B cell (primary cell): ENCODE data around the gene CECR2. TPM values are rescaled to one million over a fixed set of nuclear protein-coding genes. Genes with fewer than 3 reads are reported as not detected.

Source experiments
- ATAC-seq: fragments of 200-7000 bp; cut with Tn5 transposase; one replicate; pipeline ENCODE4 v1.10.0; 2021; ENCODE audit warnings: low read depth, mild to moderate bottlenecking, moderate number of reproducible peaks, moderate library complexity
- CTCF ChIA-PET: fragments of 350-600 bp; sonication (Branson Sonifier 250); formaldehyde crosslinking; loops from one replicate; lab custom pipeline; 2021; ENCODE audit warnings: antibody characterized with exemption, inconsistent platforms; lab: Charles Lee
- POLR2A ChIA-PET: fragments of 350-600 bp; sonication (Branson Sonifier 250); formaldehyde crosslinking; loops from one replicate; lab custom pipeline; 2021; ENCODE audit warnings: antibody characterized with exemption; lab: Charles Lee
- DNase-seq: peaks from one replicate; pipeline ENCODE4 v3.0.0; 2013
- H2AFZ ChIP-seq: 2 replicates; pipeline ENCODE4 v1.6.1; 2012; ENCODE audit warnings: mild to moderate bottlenecking, low read depth, low read length; ENCODE audit not compliant: insufficient read depth, poor library complexity, severe bottlenecking
- H3K27ac ChIP-seq, 2 donors: 1 replicate in 1 of 2; 2 replicates in 1 of 2; pipeline ENCODE4 v1.5.1; 2012 to 2013; ENCODE audit warnings: low read length in 2 of 2, mild to moderate bottlenecking in 2 of 2, moderate library complexity in 1 of 2
- H3K27me3 ChIP-seq, 4 experiments: fragments of 200-600 bp in 1 of 4; sonication (generic) in 1 of 4; replicated peaks in 1 of 4; 1 replicate in 2 of 4; 2 replicates in 2 of 4; pipeline versions ENCODE4 v1.6.1 to v1.7.0; 2013 to 2016; ENCODE audit warnings: low read length in 3 of 4, mild to moderate bottlenecking in 2 of 4, mixed read lengths in 1 of 4, moderate library complexity in 1 of 4; ENCODE audit not compliant: insufficient read depth in 4 of 4, control insufficient read depth in 3 of 4; ENCODE audit errors: control extremely low read depth in 1 of 4
- H3K36me3 ChIP-seq, 2 experiments: replicated peaks in 1 of 2; 1 replicate in 1 of 2; 2 replicates in 1 of 2; pipeline versions ENCODE4 v1.6.1 to v1.7.1; 2013; ENCODE audit warnings: low read length in 1 of 2; ENCODE audit not compliant: insufficient read depth in 2 of 2, control insufficient read depth in 1 of 2; ENCODE audit errors: control extremely low read depth in 1 of 2, extremely low read depth in 1 of 2
- H3K4me1 ChIP-seq, 2 donors: fragments of 200-600 bp in 1 of 2; sonication (generic) in 1 of 2; 1 replicate in 1 of 2; 2 replicates in 1 of 2; pipeline versions ENCODE4 v1.5.1 to v1.6.1; 2013 to 2017; ENCODE audit warnings: low read length in 2 of 2; ENCODE audit not compliant: control insufficient read depth in 2 of 2, insufficient read depth in 2 of 2
- H3K4me2 ChIP-seq: replicated peaks from 2 replicates; pipeline ENCODE3; 2012; ENCODE audit warnings: mild to moderate bottlenecking, low read depth, low read length; ENCODE audit not compliant: poor library complexity, severe bottlenecking
- H3K4me3 ChIP-seq, 5 experiments: fragments of 200-600 bp in 1 of 5; sonication (generic) in 1 of 5; 1 replicate in 3 of 5; 2 replicates in 2 of 5; pipeline versions ENCODE4 v1.5.1 to v1.7.0; 2011 to 2016; ENCODE audit warnings: low read length in 4 of 5, mild to moderate bottlenecking in 4 of 5, low read depth in 2 of 5, control low read depth in 1 of 5, moderate library complexity in 1 of 5; ENCODE audit not compliant: insufficient read depth in 1 of 5; ENCODE audit errors: control extremely low read depth in 1 of 5, extremely low read depth in 1 of 5
- H3K79me2 ChIP-seq: fragments of 200-600 bp; sonication (generic); one replicate; pipeline ENCODE4 v1.6.0; 2016; ENCODE audit warnings: low read length; ENCODE audit not compliant: control insufficient read depth, insufficient read depth
- H3K9ac ChIP-seq: fragments of 200-600 bp; sonication (generic); 2 replicates; pipeline ENCODE4 v1.6.1; 2017; ENCODE audit warnings: mild to moderate bottlenecking, low read length, moderate library complexity
- H3K9me3 ChIP-seq, 3 donors: one replicate each; pipeline versions ENCODE4 v1.6.1 to v1.7.1; 2013; ENCODE audit warnings: low read length in 2 of 3; ENCODE audit not compliant: control insufficient read depth in 2 of 3, insufficient read depth in 1 of 3; ENCODE audit errors: control extremely low read depth in 1 of 3
- H4K20me1 ChIP-seq: 2 replicates; pipeline ENCODE4 v1.6.0; 2012; ENCODE audit warnings: mild to moderate bottlenecking, low read length; ENCODE audit not compliant: insufficient read depth, control insufficient read depth, poor library complexity, severe bottlenecking
- H3K27ac Mint-ChIP-seq: one replicate; pipeline ENCODE4 v1.8.0; 2021; ENCODE audit warnings: mixed read lengths
- H3K27me3 Mint-ChIP-seq: one replicate; pipeline ENCODE4 v1.8.0; 2021; ENCODE audit warnings: mixed read lengths
- H3K4me1 Mint-ChIP-seq: one replicate; pipeline ENCODE4 v1.8.0; 2021; ENCODE audit warnings: mixed read lengths
- H3K4me3 Mint-ChIP-seq: one replicate; pipeline ENCODE4 v1.8.0; 2021; ENCODE audit warnings: mixed read lengths
- H3K9me3 Mint-ChIP-seq: one replicate; pipeline ENCODE4 v1.8.0; 2022; ENCODE audit warnings: mixed read lengths; ENCODE audit not compliant: insufficient read depth
- CTCF ChIP-seq: fragments of 200-600 bp; IDR thresholded peaks from one replicate; pipeline ENCODE4 v1.8.0; 2022; ENCODE audit warnings: antibody characterized with exemption, mild to moderate bottlenecking
- EZH2 ChIP-seq: IDR thresholded peaks from 2 replicates; pipeline ENCODE4 v1.6.1; 2012; ENCODE audit warnings: borderline replicate concordance, low read depth, mild to moderate bottlenecking, moderate library complexity, low read length; ENCODE audit not compliant: insufficient read depth, poor library complexity, severe bottlenecking
- WGBS: methylation state at CpG from one replicate; pipeline ENCODE4 v1.1.5; 2013; ENCODE audit warnings: missing lambda C conversion rate; ENCODE audit not compliant: insufficient coverage; 5-methylcytosine and 5-hydroxymethylcytosine counted together
- intact Hi-C: fragments of 100-400 bp; cut with micrococcal nuclease; formaldehyde crosslinking; loops from one replicate; pipeline ENCODE4 v1.10.0; 2022
- polyA plus RNA-seq: library from polyadenylated mRNA; depleted of rRNA; stranded (reverse); fragments of >200 nt; gene quantifications from 2 replicates; pipeline ENCODE4 v1.2.3, GENCODE V29; 2012
- total RNA-seq, 2 donors: library from RNA; stranded (reverse); fragments of 120-200 nt in 1 of 2; gene quantifications; 1 replicate in 1 of 2; 2 replicates in 1 of 2; pipeline versions ENCODE4 v1.2.3 to v1.2.4, GENCODE V29; 2013 to 2022

CECR2 gene
- total and polyA plus RNA-seq, 2 donors (not counting 1 experiment from before 2014, with no cell fraction given): 0.13 to 6.6 TPM

GRCh38 chr22:17476838-17477237 lies 107.6 kb downstream of the CECR2 start:
- H4K20me1 ChIP-seq: no peaks in the 10 kb centered on the region
- CTCF ChIA-PET: interaction anchor here (0.7 to 1.2 kb wide), 3 partner anchors 15 to 305 kb away, joined by 3 read pairs; no protein-coding TSS in a partner anchor
- Mint-ChIP-seq H3K27me3 (peaks cover 41% of the 10 kb centered on the region), H3K9me3 (no peaks in the 10 kb centered on the region), H3K4me1 (no peaks in the 10 kb centered on the region), H3K27ac (no peak overlapping the region), H3K4me3 (no peak overlapping the region)
- intact Hi-C loops: no loop called here
- no peak overlapping the region for H2AFZ ChIP-seq
- H3K27me3 ChIP-seq: peaks cover 0 to 3% (median 0%) of the 10 kb centered on the region in 4 experiments
- H3K27ac ChIP-seq: no peak overlapping the region
- no peaks in the 10 kb centered on the region for H3K36me3 ChIP-seq
- no peak overlapping the region for H3K4me2 ChIP-seq
- no peak overlapping the region for H3K4me3 ChIP-seq
- TF ChIP-seq CTCF: no peak
- TF ChIP-seq EZH2: no peak
- H3K4me1 ChIP-seq: no peaks in the 10 kb centered on the region
- no peak for DNase-seq
- no peaks in the 10 kb centered on the region for H3K9me3 ChIP-seq
- no peak for ATAC-seq
- H3K79me2 ChIP-seq: no peaks in the 10 kb centered on the region
- POLR2A ChIA-PET: no interaction called here
- H3K9ac ChIP-seq: no peak overlapping the region
- 93% methylated on average over 2 of the region's 5 CpGs for WGBS

- peaks cover 35% of the 10 kb centered on the region for H3K27me3 Mint-ChIP-seq
- CTCF ChIA-PET: interaction anchor here (0.7 to 1.2 kb wide), 3 partner anchors 14 to 306 kb away, joined by 3 read pairs; no protein-coding TSS in a partner anchor
- ATAC-seq (no peak), DNase-seq (no peak)
- Histone ChIP-seq H3K27me3 (no peaks in the 10 kb centered on the region), H2AFZ (no peak overlapping the region), H4K20me1 (no peaks in the 10 kb centered on the region), H3K9ac (no peak overlapping the region), H3K27ac (no peak overlapping the region), H3K4me3 (no peak overlapping the region), H3K79me2 (no peaks in the 10 kb centered on the region), H3K4me1 (no peaks in the 10 kb centered on the region), H3K4me2 (no peak overlapping the region), H3K9me3 (no peaks in the 10 kb centered on the region), H3K36me3 (no peaks in the 10 kb centered on the region)
- 84% methylated on average over 7 of the region's 14 CpGs for WGBS
- H3K27ac Mint-ChIP-seq: no peak overlapping the region
- intact Hi-C loops: no loop called here
- no peak for TF ChIP-seq CTCF
- TF ChIP-seq EZH2: no peak
- POLR2A ChIA-PET: no interaction called here
- H3K9me3 Mint-ChIP-seq: no peaks in the 10 kb centered on the region
- no peak overlapping the region for H3K4me3 Mint-ChIP-seq
- H3K4me1 Mint-ChIP-seq: no peaks in the 10 kb centered on the region
Measured at GRCh38 chr22:17477391-17477833, 108.2 kb downstream of the CECR2 start.
